Measurements from ENCODE around the gene NTSR2. TPM values are rescaled to one million over a fixed set of nuclear protein-coding genes. Genes with fewer than 3 reads are reported as not detected.

NTSR2 gene
- total RNA-seq, 6 experiments from 2014 or later = not detected

GRCh38 chr2:11667866-11668637 lies 1.9 kb downstream of the NTSR2 start:
- no peak for TF ChIP-seq CTCF (IDR thresholded peaks at IDR 0.05)
- H3K27me3 Mint-ChIP-seq (ENCODE audit: insufficient read depth) = peaks cover 33% of the 10 kb centered on the region
- peaks cover 5% of the 10 kb centered on the region; the same call in 1 of the 2 replicates for H3K36me3 Mint-ChIP-seq (ENCODE audit: low read depth)
- DNase-seq = no peak
- no peak overlapping the region for H3K4me3 Mint-ChIP-seq
- H3K4me1 Mint-ChIP-seq (ENCODE audit: low read depth) = peaks cover 19% of the 10 kb centered on the region
- H3K9me3 Mint-ChIP-seq = peaks cover 3% of the 10 kb centered on the region; the same call in 1 of the 2 replicates
- H3K27ac Mint-ChIP-seq = no peak overlapping the region

- TF ChIP-seq CTCF (IDR thresholded peaks at IDR 0.05) = no peak
Measured at GRCh38 chr2:11667194-11667593, 2.8 kb downstream of the NTSR2 start.

GRCh38 chr2:11665510-11666362 lies 4.3 kb downstream of the NTSR2 start:
- Mint-ChIP-seq H3K27me3 (ENCODE audit: insufficient read depth) (peaks cover 34% of the 10 kb centered on the region), H3K36me3 (ENCODE audit: low read depth) (peaks cover 11% of the 10 kb centered on the region), H3K9me3 (peaks cover 15% of the 10 kb centered on the region), H3K4me1 (ENCODE audit: low read depth) (peaks cover 21% of the 10 kb centered on the region), H3K4me3 (no peak overlapping the region), H3K27ac (no peak overlapping the region)
- DNase-seq = no peak
- no peak for TF ChIP-seq CTCF (IDR thresholded peaks at IDR 0.05)

More at GRCh38 chr2:11667194-11667593, 2.8 kb downstream of the NTSR2 start:
- Mint-ChIP-seq H3K4me3 (no peak overlapping the region), H3K27ac (no peak overlapping the region), H3K36me3 (ENCODE audit: low read depth) (peaks cover 6% of the 10 kb centered on the region), H3K9me3 (peaks cover 11% of the 10 kb centered on the region), H3K4me1 (ENCODE audit: low read depth) (peaks cover 21% of the 10 kb centered on the region), H3K27me3 (ENCODE audit: insufficient read depth) (peaks cover 29% of the 10 kb centered on the region)
- DNase-seq = no peak

- DNase-seq = no peak
- H3K27ac Mint-ChIP-seq = no peak overlapping the region
- peaks cover 34% of the 10 kb centered on the region for H3K27me3 Mint-ChIP-seq (ENCODE audit: insufficient read depth)
- H3K9me3 Mint-ChIP-seq = peaks cover 15% of the 10 kb centered on the region
- no peak for TF ChIP-seq CTCF (IDR thresholded peaks at IDR 0.05)
- peaks cover 6% of the 10 kb centered on the region for H3K36me3 Mint-ChIP-seq (ENCODE audit: low read depth)
- H3K4me1 Mint-ChIP-seq (ENCODE audit: low read depth) = peaks cover 21% of the 10 kb centered on the region
- no peak overlapping the region for H3K4me3 Mint-ChIP-seq
Measured at GRCh38 chr2:11665028-11665427, 5.0 kb downstream of the NTSR2 start.

GRCh38 chr2:11663427-11663826 lies 6.6 kb downstream of the NTSR2 start:
- H3K36me3 Mint-ChIP-seq (ENCODE audit: low read depth) = peaks cover 6% of the 10 kb centered on the region
- no peak overlapping the region for H3K4me3 Mint-ChIP-seq
- TF ChIP-seq CTCF (IDR thresholded peaks at IDR 0.05) = no peak
- peaks cover 49% of the 10 kb centered on the region for H3K27me3 Mint-ChIP-seq (ENCODE audit: insufficient read depth)
- no peak overlapping the region for H3K27ac Mint-ChIP-seq
- peaks cover 15% of the 10 kb centered on the region for H3K9me3 Mint-ChIP-seq
- H3K4me1 Mint-ChIP-seq (ENCODE audit: low read depth) = peaks cover 21% of the 10 kb centered on the region
- peak; percentile 30 for DNase-seq

Data from HFFc6 (cell line).